LNCAP (cell line): Measurements from ENCODE around the gene MMP10.

Experiments used
- CTCF ChIP-seq: fragments of 450-650 bp; IDR thresholded peaks from 2 replicates; pipeline ENCODE4 v1.5.1; 2017; ENCODE audit warnings: mild to moderate bottlenecking

MMP10 gene

GRCh38 chr11:102780491-102780918 is at the start of gene MMP10:
Gene MMP10, minus strand, starts transcription at chr11:102780628. Its CDS starts 37 bp downstream, at chr11:102780591.
- peak; percentile 65 for TF ChIP-seq CTCF

- no peak for TF ChIP-seq CTCF
Observed at GRCh38 chr11:102829316-102830000, 49.0 kb upstream of the MMP10 start.

- no peak for TF ChIP-seq CTCF
Observed at GRCh38 chr11:102824556-102824955, 44.1 kb upstream of the MMP10 start.

- TF ChIP-seq CTCF, result no peak
Observed at GRCh38 chr11:102819491-102819890, 39.1 kb upstream of the MMP10 start.

- no peak for TF ChIP-seq CTCF
Observed at GRCh38 chr11:102813484-102813883, 33.1 kb upstream of the MMP10 start.

GRCh38 chr11:102812188-102812587 is 31.8 kb upstream of the MMP10 start:
- no peak for TF ChIP-seq CTCF

- TF ChIP-seq CTCF, result peak; percentile 66
Observed at GRCh38 chr11:102810950-102811660, 30.7 kb upstream of the MMP10 start.
